ENCODE measurements around the gene DDX4.
"Not testable (repeated sequence)": the region's sequence is repeated elsewhere in the genome, so short reads cannot be mapped to it uniquely, and the experiment has no call there.

Gene DDX4

DNA sequence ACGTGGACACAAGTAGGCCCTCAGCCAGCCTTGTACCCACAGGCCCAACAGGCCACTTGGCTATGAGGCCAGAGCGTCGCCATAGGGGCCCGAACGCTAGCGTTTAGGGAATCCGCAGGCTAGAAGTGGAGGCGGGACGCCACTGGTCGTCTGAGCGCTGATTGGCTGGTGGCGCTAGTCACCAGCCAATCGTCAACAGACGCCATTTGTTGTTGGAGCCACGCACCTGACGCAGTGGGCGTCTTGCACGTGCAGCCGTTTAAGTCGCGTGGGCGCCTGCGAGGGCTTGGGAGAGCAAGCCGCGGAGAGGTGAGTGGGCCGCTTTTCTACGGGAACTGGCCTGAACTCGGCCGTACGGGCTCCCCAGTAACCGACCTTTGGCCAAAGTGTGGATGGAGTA, at the start of gene DDX4:
Gene DDX4 (plus strand): TSS at position 269 of the 400 bp plus-strand sequence. CDS start 903 bp downstream, outside the sequence.
- DNase-seq (ENCODE audit: low read depth in 2 of 3, low spot score in 2 of 3) = no peak

DNA sequence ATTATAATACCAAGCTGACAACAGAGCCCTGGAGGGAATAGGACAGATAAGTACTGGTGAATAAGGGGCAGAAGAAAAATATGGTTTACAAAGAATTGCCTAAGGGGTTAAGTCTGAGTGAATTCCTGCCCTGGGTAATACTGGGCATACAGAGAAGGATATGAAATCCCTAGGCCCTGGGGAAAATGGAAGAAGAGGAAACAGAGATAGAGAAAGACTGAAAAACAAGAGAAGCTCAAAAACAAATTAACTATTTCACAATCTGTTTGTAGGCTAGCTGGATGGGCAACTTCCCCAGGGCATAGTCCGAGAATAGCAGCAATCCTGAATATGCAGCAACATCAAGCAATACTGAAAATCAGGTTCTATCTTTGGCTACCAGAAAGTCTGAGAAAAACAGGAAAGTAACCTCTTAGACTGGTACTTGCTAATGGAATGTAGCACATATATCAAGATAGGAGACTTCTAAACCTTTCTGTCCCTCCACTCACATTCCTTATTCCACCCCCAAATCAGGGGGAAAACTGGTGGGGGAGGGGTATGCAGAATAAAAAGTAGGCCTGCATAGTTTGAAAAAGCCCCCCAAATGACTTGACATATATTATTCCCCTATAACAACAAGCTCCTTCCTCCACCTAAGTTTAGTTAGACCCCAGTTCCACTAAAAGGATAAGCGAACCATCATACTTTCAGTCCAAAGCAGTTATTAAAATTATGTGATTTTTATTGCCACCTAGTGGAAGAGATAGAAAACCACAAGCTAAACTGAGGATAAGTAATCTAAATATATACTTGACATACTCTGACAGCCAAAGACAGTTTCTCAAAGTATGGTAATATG, 46.4 kb upstream of the DDX4 start:
- DNase-seq (ENCODE audit: low read depth in 2 of 3, low spot score in 2 of 3) = no peak

DNA sequence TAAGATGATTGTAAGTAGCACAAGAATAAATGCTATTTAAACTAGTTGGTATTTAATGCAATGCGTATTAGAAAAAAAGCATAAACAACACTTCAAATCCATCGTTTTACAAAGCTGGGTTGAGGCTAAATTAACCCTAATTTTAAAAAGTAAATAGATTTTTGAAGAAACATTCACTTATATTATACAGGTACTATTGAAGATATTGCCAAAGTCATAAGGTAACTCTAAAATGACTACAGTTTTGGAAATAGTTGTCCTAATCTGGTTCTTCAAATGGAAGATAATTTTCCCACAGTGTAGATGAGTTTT, 45.8 kb upstream of the DDX4 start:
- no peak for DNase-seq (ENCODE audit: low read depth in 2 of 3, low spot score in 2 of 3)

DNA sequence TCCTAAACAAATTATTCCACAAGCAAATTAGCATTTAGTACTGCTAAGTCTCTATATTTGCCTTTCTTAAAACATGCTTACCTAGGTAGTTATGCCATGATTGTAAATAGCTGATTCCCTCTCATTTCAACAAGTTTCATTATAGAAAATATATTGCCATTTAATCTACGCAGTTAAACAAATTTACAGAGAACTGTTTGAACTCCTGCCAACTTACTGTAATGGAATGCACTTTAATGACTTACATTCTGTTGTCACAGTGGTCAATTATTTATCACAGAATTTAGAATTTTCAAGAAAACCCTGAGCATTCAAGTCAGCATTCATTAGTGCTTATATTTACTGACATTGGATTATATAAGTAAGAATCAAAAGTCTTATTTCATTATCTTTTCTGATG, 45.4 kb upstream of the DDX4 start:
- no peak for DNase-seq (ENCODE audit: low read depth in 2 of 3, low spot score in 2 of 3)

DNA sequence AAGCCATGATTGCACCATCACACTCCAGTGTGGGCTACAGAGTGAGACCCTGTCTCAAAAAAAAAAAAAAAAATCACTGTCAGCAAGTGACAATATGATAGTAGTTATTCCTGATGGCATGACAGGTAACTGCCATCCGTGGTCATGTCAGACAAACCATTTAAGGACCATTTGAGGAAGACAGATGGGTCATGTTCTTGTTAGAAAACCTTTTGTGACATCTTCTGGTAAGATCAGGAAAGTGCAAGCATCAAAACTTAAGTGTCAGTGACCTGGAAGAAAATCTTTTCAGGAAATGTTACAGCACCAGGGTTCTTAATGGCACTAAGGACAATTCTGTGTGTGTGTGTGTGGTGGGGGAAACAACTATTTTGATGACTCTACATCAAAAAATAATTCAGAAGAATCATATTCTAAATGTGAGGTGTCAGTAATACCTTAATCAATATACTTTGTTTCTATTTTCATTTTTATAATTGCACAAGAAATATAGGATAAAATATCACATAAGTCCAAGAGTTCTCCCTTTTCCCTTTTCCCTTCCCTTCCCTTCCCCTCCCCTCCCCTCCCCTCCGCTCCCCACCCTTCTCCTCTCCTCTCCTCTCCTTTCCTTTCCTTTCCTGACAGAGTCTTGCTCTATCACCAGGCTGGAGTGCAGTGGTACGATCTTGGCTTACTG, 43.6 kb upstream of the DDX4 start:
- no peak for DNase-seq (ENCODE audit: low read depth in 2 of 3, low spot score in 2 of 3)

DNA sequence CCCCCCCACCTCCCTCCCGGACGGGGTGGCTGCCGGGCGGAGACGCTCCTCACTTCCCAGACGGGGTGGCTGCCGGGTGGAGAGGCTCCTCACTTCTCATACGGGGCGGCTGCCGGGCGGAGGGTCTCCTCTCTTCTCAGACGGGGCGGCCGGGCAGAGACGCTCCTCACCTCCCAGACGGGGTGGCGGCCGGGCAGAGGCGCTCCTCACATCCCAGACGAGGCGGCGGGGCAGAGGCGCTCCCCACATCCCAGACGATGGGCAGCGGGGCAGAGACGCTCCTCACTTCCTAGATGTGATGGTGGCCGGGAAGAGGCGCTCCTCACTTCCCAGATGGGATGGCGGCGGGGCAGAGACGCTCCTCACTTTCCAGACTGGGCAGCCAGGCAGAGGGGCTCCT, 41.2 kb upstream of the DDX4 start:
- not testable (repeated sequence) for DNase-seq (ENCODE audit: low read depth in 2 of 3, low spot score in 2 of 3)

DNA sequence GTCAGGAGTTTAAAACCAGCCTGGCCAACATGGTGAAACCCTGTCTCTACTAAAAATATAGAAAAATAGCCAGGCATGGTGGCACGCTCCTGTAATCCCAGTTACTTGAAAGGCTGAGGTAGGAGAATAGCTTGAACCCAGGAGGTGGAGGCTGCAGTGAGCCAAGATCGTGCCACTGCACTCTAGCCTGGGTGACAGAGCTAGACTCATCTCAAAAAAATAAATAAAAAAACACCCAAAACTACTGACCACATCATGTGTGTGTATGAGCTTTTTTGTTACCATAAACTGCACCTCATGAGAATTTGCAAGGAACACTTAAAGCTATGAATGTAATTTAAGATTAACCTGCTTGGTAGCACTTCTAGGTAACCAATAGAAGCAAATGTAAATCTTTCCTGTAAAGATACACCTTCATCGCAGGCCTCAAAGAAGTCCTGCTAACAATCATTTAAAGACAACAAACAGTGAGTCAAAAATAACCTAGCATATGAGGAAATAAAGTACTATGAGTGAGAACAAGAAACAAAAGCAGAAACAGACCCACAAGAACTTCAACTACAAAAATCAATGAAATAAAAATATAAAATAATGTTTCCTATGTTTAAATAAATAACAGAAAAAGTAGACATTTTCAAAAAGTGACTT, 38.7 kb upstream of the DDX4 start:
- DNase-seq (ENCODE audit: low read depth in 2 of 3, low spot score in 2 of 3) = no peak

DNA sequence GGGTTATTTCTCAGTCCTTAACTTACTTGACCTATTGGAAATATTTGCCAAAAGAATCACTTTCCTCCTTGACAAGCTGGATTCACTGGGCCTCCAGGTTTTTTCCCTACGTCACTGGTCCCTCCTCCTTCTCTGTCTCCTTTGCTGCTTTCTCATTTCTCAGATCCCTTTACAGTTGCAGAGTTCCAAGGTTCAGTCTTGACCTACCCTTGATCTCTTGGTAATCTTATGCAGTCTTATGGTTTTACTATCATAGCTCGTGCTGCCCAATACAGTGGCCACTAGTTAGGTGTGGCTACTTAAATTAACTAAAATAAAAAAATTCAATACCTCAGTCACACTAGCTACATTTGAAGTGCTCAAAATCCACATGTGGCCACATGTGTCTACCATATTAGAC, 37.1 kb upstream of the DDX4 start:
- DNase-seq (ENCODE audit: low read depth in 2 of 3, low spot score in 2 of 3) = no peak

DNA sequence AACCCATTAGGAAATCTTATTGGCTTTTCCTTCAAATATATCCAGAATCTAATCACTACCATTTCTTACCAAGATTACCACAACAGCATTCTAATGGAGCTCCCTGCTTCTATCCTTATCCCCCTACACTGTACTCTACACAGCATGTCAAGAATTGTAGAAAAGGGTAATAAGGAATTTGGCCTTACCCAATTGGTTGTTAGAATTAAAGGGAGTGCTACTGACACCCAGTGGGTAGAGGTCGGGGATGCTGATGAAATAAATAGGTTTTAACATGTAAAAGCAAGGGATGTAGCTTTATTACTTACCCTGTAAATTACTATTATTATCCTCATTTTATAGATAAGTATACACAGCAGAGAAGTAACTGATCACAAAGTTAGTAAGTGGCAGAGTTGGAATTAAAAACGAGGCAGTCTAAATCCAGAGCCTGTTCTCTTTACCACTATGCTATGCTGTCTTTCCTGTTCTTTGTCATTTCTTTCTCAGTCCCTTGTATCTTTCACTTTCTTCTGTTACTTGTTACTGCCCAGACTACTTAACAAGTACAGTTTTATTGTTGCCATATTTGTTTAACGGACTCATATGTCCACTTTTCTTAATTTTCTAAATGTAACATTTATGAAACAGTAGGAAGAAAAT, 36.3 kb upstream of the DDX4 start:
- no peak for DNase-seq (ENCODE audit: low read depth in 2 of 3, low spot score in 2 of 3)

DNA sequence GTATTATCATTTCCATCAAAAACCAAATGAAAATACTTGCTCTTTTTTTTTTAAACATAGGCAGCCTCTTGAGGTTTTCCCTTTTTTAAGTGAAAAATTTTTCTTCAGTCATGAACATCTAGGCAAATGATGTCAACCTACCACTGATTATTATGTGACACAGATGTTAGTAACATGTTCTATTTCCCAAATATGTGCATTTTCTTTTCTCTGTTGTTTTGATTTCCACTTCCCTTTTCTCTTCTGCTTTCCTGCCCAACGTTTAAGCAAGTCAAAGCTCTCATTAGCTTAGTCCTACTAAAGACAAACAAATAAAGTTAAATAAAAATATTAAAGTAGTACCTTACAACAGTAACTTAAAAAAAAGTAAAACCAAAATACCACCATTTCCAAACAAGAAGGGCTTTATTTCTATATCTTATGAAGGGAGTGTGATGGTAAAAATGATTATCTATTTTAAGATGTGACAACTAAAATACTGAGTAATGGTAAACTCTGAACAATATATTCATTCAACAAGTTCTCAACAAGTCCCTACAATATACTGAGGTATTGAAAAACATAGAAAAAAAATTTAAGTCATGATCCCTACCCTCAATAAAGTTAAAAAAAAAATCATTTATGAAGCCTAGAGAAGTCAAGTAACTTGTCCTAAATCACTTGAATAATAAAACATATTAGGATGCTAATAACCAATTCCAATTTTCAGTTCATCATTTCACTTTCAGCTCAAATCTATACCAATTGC, 35.1 kb upstream of the DDX4 start:
- DNase-seq (ENCODE audit: low read depth in 2 of 3, low spot score in 2 of 3) = no peak

DNA sequence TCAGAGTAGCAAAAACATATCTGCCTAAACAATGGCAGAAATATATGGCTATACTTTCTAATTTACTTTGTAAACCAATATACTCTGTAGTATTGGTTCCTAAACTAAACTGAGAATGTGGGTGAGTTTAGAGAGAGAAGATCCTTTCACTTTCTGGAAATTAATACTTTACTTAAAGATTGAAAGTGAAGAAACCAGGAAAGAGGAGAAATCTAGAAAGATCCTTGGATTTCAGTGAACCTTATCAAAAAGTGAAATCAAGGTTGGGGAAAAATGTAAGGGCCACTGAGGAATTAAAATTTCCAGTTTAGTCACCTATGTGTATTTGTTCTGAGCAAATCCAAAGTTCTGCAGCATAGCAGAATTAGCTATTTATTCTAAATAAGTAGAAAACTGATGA, 31.6 kb upstream of the DDX4 start:
- DNase-seq (ENCODE audit: low read depth in 2 of 3, low spot score in 2 of 3) = no peak

DNA sequence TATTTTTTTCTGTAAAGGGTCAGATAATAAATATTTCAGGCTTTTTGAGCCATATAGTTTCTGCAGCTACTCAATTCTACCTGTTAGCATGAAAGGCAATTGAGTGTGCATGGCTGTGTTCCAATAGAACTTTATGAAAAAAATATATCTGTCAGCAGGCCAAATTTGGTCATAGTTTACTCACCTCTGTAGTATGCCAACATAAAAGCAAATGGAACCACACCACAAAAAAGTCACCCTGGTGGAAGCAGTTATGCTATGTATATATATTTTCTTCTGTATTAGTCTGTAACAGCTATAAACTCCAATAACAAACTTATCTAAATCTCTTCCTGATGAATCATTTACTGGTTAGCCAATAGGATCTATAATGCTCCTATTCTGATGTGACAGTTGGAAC, 29.1 kb upstream of the DDX4 start:
- no peak for DNase-seq (ENCODE audit: low read depth in 2 of 3, low spot score in 2 of 3)

DNA sequence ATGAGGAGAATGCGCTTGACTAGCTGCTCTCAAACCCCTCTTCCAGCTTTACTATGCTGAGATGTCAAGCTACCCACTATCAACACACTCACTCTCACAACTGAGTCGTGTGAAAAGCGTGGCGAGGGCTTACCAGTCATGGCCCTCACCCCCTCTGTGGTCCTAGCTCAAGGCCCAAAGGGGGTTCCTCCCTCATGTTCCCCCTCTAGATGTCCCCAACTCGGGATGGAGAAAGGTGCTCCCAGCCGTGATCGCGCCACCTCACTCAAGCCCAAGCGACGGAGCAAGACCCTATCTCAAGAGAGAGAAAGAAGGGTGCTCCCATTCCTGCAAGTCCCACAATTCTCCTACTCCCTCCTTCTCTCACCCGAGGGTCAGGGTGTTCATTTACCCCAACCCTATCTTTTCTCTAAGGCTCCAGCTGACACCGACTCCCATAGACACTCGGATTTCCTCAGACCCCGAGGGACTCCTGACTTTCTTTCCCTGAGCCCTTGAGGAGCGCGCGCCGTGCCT, 26.3 kb upstream of the DDX4 start:
- peak in 1 of 3 experiments; percentile 3 for DNase-seq (ENCODE audit: low read depth in 2 of 3, low spot score in 2 of 3)

DNA sequence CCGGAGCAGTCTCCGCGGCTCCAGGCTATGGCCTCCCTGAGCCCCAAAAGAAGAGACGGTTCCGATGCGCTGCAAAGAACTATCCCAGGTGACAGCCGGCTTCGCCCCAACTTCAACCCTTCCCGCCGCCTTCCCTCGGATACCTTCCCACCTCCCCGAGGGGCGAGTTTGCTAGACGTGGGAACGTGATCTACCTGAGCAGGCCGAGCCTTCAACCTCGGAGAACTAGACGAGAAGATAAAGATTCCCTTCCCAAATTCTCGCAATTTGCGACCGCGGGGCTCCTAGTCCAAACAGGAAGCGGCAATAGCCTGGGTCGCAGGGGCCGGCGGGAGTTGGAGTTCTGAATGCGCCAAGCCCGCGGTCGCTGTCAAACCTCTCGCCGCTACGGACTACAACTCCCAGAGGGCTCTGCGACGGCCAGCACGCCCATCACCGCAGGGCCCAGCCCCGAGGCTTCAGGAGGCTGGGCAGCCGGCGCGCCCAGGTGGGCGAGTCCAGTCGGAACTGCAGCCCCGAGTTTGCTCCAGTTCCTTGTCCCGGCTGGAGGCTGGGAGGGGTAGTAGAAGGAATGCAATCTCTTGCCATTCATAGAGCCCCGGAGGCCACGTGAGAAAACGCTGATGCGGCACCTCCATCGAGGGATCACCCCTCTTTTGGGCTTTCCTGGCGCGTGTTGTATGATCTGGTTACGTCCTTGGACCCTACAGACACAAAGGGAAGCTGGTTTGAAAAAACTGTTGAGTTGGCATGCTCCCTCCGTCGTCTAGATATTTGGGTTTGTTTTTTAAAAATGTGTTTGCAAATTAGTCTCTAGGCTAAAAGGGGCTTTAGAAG, 25.6 kb upstream of the DDX4 start, which contains the start of gene SLC38A9:
Gene SLC38A9 (minus strand): TSS at position 302 of the 837 bp plus-strand sequence. CDS start 14,366 bp downstream, outside the sequence.
- DNase-seq (ENCODE audit: low read depth in 2 of 3, low spot score in 2 of 3) = peak; percentile 79 to 85 (median 82)

DNA sequence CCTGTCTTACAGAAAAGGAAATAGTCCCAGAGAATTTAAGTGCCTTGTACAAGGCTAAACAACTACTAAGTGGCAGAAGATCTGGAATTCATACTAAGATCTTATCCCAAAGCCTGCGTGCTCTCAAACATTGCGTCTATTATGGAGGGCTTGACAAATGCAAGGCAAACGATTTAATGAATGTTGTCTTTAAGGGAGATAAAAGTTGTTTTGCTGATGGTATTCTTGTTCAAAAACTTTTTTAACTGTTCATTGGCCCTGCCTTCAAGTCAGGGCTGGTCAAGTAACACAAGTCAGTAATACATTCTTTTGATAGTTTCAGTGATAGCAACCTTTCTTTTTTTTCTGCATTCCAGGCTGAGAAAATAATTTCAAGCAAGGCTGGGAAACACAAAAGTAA, 24.0 kb upstream of the DDX4 start:
- no peak for DNase-seq (ENCODE audit: low read depth in 2 of 3, low spot score in 2 of 3)

DNA sequence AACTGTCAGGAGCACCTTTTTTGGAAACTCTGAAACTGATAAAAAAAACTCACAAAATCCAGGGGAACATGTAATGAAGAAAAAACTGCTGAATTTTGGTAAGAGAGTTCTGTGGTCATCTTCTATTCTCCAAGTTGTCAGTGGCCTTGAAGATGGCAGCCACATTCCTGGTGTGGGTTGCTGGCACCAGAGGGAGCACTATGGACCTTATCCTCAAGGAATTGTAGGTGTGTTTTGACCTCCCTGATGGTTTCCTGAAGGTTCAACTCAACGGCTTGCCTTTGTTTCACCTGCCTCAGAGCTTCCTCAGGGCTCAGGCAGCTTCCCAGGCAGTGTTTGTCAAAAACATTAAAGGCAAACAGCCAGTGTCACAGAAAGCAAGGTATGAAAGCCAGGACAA, 23.5 kb upstream of the DDX4 start:
- no peak for DNase-seq (ENCODE audit: low read depth in 2 of 3, low spot score in 2 of 3)

DNA sequence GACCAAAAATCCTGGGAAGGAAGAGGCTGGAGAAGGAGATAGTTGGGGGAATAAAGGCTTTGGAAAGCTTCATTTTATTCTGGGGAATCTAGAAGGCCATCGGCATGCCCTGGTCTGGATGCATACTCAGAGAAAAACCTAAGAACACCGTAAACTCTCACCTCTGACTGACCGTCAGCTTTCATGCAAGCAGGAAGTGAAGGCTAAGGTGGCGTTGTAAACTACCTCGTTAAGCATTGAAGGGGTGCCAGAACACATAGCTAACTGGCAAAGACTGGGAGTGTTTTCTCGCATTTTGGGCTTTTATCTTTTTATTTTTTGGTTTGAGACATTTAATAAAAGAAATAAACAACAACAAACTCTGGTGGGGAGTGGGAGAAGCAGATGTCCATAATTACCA, 23.1 kb upstream of the DDX4 start:
- no peak for DNase-seq (ENCODE audit: low read depth in 2 of 3, low spot score in 2 of 3)

DNA sequence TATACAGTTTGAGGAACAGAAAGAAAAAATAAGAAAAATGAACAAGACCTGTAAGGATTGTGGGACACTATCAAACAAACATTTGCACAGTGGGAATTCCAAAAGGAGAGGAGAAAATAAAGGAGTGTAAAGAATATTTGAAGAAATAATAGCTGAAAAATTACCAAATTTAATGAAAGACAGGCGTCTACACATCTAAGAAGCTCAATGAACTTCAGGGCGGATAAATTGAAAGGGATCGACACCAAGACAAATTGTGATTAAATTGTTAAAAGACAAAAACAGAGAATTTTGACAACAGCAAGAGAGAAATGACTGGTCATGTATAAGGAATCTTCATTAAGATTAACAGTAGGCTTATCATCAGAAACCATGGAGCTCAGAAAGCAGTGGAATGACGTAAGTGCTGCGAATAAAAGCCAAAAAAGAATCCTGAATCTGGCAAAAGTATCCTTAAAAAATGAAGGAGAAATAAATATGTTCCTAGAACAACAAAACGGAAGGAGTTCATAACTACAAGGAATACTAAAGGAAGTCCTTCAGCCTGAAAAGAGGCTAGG, 22.3 kb upstream of the DDX4 start:
- no peak for DNase-seq (ENCODE audit: low read depth in 2 of 3, low spot score in 2 of 3)

DNA sequence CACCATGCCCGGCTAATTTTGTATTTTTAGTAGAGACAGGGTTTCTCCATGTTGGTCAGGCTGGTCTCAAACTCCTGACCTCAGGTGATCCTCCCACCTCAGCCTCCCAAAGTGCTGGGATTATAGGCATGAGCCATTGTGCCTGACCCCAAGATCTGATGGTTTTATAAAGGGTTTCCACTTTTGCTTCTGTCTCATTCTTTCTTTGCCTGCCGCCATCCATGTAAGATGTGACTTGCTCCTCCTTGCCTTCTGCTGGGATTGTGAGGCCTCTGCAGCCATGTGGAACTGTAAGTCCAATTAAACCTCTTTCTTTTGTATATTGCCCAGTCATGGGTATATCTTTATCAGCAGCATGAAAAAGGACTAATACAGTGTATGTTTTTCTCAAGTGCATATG, 18.8 kb upstream of the DDX4 start:
- not testable (repeated sequence) for DNase-seq (ENCODE audit: low read depth in 2 of 3, low spot score in 2 of 3)
